ENCODE measurements around the gene NOPCHAP1.

- TF ChIP-seq CTCF (IDR thresholded peaks at IDR 0.05) (no peak), POLR2AphosphoS5 (IDR thresholded peaks at IDR 0.05) (no peak)
These were observed 27.8 kb downstream of the NOPCHAP1 start for GRCh38 chr12:105013892-105014291.

Data from upper lobe of left lung (tissue), 4 donors.